ENCODE results near the gene TRIM24.
"Not testable (repeated sequence)": the region's sequence is repeated elsewhere in the genome, so short reads cannot be mapped to it uniquely, and the experiment has no call there.

TRIM24 gene

GRCh38 chr7:138458576-138459412 is 1.3 kb upstream of the TRIM24 start:
- Mint-ChIP-seq H3K4me1 (peaks cover 21% of the 10 kb centered on the region), H3K9me3 (peaks cover 8% of the 10 kb centered on the region), H3K4me3 (peak overlapping the region; percentile 45 to 74 (median 65)), H3K27me3 (ENCODE audit: low read depth) (no peaks in the 10 kb centered on the region), H3K36me3 (ENCODE audit: low read depth) (peaks cover 17% of the 10 kb centered on the region), H3K27ac (peak overlapping the region in 2 of 3 experiments; percentile 17 to 26)
- no peak for TF ChIP-seq CTCF (IDR thresholded peaks at IDR 0.05; ENCODE audit: unreplicated experiment in 3 of 3)

GRCh38 chr7:138459413-138460175 is 465 bp upstream of the TRIM24 start:
- peaks cover 8% of the 10 kb centered on the region for H3K9me3 Mint-ChIP-seq
- TF ChIP-seq CTCF (IDR thresholded peaks at IDR 0.05; ENCODE audit: unreplicated experiment in 3 of 3): peak; percentile 16 to 45 (median 38)
- no peaks in the 10 kb centered on the region for H3K27me3 Mint-ChIP-seq (ENCODE audit: low read depth)
- H3K27ac Mint-ChIP-seq: peak overlapping the region; percentile 41 to 80 (median 79)
- peaks cover 22% of the 10 kb centered on the region for H3K4me1 Mint-ChIP-seq
- peaks cover 23% of the 10 kb centered on the region for H3K36me3 Mint-ChIP-seq (ENCODE audit: low read depth)
- H3K4me3 Mint-ChIP-seq: peak overlapping the region; percentile 83 to 87 (median 85)

GRCh38 chr7:138460649-138461607 is 869 bp downstream of the TRIM24 start:
- H3K36me3 Mint-ChIP-seq (ENCODE audit: low read depth): peaks cover 31% of the 10 kb centered on the region
- H3K27ac Mint-ChIP-seq: peak overlapping the region; percentile 94 to 98 (median 94)
- H3K9me3 Mint-ChIP-seq: peaks cover 8% of the 10 kb centered on the region

GRCh38 chr7:138463291-138463618 is 3.2 kb downstream of the TRIM24 start:
- Mint-ChIP-seq H3K36me3 (ENCODE audit: low read depth) (peaks cover 43% of the 10 kb centered on the region), H3K27ac (peak overlapping the region; percentile 19 to 69 (median 27)), H3K4me3 (peak overlapping the region; percentile 79 to 86 (median 83)), H3K4me1 (peaks cover 35% of the 10 kb centered on the region)
- H3K9me3 Mint-ChIP-seq; H3K27me3 Mint-ChIP-seq (ENCODE audit: low read depth): not testable (repeated sequence)

More at GRCh38 chr7:138460649-138461607, 869 bp downstream of the TRIM24 start:
- TF ChIP-seq CTCF (IDR thresholded peaks at IDR 0.05; ENCODE audit: unreplicated experiment in 3 of 3): no peak
- Mint-ChIP-seq H3K4me1 (peaks cover 31% of the 10 kb centered on the region), H3K27me3 (ENCODE audit: low read depth) (no peaks in the 10 kb centered on the region), H3K4me3 (peak overlapping the region; percentile 93 to 97 (median 95))

- TF ChIP-seq CTCF (IDR thresholded peaks at IDR 0.05; ENCODE audit: unreplicated experiment in 3 of 3): no peak
- no peaks in the 10 kb centered on the region for H3K27me3 Mint-ChIP-seq (ENCODE audit: low read depth)
- H3K27ac Mint-ChIP-seq: peak overlapping the region; percentile 57 to 79 (median 72)
- H3K4me3 Mint-ChIP-seq: peak overlapping the region; percentile 49 to 66 (median 64)
- H3K36me3 Mint-ChIP-seq (ENCODE audit: low read depth): peaks cover 56% of the 10 kb centered on the region
- H3K9me3 Mint-ChIP-seq: peaks cover 8% of the 10 kb centered on the region
- peaks cover 36% of the 10 kb centered on the region for H3K4me1 Mint-ChIP-seq
These were observed 5.0 kb downstream of the TRIM24 start for GRCh38 chr7:138465046-138465445.

GRCh38 chr7:138466069-138466756 is 6.2 kb downstream of the TRIM24 start:
- H3K9me3 Mint-ChIP-seq; H3K27me3 Mint-ChIP-seq (ENCODE audit: low read depth); H3K27ac Mint-ChIP-seq; H3K4me3 Mint-ChIP-seq: not testable (repeated sequence)
- Mint-ChIP-seq H3K36me3 (ENCODE audit: low read depth) (peaks cover 56% of the 10 kb centered on the region), H3K4me1 (peaks cover 33% of the 10 kb centered on the region)

Measured in nephron (organoid).